Breast epithelium (tissue), 3 donors: ENCODE measurements around the gene TGIF1.

Experiments
- CTCF ChIP-seq, 3 donors: fragments of 450-650 bp; IDR thresholded peaks; one replicate each; pipeline ENCODE4 v1.5.1; 2016 to 2017; ENCODE audit warnings: antibody characterized with exemption in 3 of 3, mild to moderate bottlenecking in 3 of 3, moderate library complexity in 3 of 3
- POLR2A ChIP-seq: fragments of 450-650 bp; IDR thresholded peaks from one replicate; pipeline ENCODE4 v1.6.1; 2016; ENCODE audit warnings: antibody characterized with exemption, mild to moderate bottlenecking, moderate library complexity
- POLR2AphosphoS5 ChIP-seq, 3 donors: sonication (generic); formaldehyde crosslinking; IDR thresholded peaks; one replicate each; pipeline ENCODE4 v1.6.1; 2017; ENCODE audit warnings: antibody characterized with exemption in 3 of 3

GRCh38 chr18:3447895-3448837 is 1.8 kb upstream of the TGIF1 start:
- TF ChIP-seq CTCF (IDR thresholded peaks at IDR 0.05): peak in 2 of 3 donors; percentile 7 to 15
- peak; percentile 88 to 96 (median 91) for TF ChIP-seq POLR2AphosphoS5 (IDR thresholded peaks at IDR 0.05)
- TF ChIP-seq POLR2A: peak; percentile 84
